GM23338 (cell line): ENCODE results near the gene PCDHGA10.

Experiments
- EZH2 ChIP-seq: fragments of 200-600 bp; sonication (generic); IDR thresholded peaks from one replicate; pipeline ENCODE4 v1.8.0; 2017; ENCODE audit warnings: antibody characterized with exemption, mild to moderate bottlenecking, low read depth; ENCODE audit not compliant: unreplicated experiment
- EZH2phosphoT487 ChIP-seq: fragments of 200-600 bp; sonication (generic); IDR thresholded peaks from one replicate; pipeline ENCODE4 v1.8.1; 2018; ENCODE audit warnings: antibody characterized with exemption; ENCODE audit not compliant: unreplicated experiment
- JUNB ChIP-seq: IDR thresholded peaks from one replicate; pipeline ENCODE4 v1.6.1; 2016; ENCODE audit warnings: antibody characterized with exemption; ENCODE audit not compliant: unreplicated experiment
- NANOG ChIP-seq: IDR thresholded peaks from 2 replicates; pipeline ENCODE4 v1.6.1; 2016; ENCODE audit warnings: antibody characterized with exemption, borderline replicate concordance
- POLR2AphosphoS5 ChIP-seq: IDR thresholded peaks from 2 replicates; pipeline ENCODE4 v1.6.1; 2016; ENCODE audit warnings: antibody characterized with exemption, low read depth
- ZNF331 ChIP-seq: fragments of 250-450 bp; sonication (Bioruptor Pico); IDR thresholded peaks from 2 replicates; pipeline ENCODE4 v1.5.0; 2020; ENCODE audit warnings: low read depth, mild to moderate bottlenecking, moderate library complexity
- TF ChIP-seq, protein P1 (sequence below), 2 experiments: fragments of 200-600 bp in 1 of 2; sonication (generic) in 1 of 2; conservative IDR thresholded peaks; 2 replicates each; pipeline versions ENCODE4 v1.5.1 to v1.6.1; 2016 to 2017; ENCODE audit warnings: antibody characterized with exemption in 2 of 2, low read depth in 2 of 2, mild to moderate bottlenecking in 2 of 2, moderate library complexity in 1 of 2
- TF ChIP-seq, protein P2 (sequence below): IDR thresholded peaks from one replicate; pipeline ENCODE4 v1.6.1; 2018; ENCODE audit warnings: antibody characterized with exemption; ENCODE audit not compliant: unreplicated experiment
- TF ChIP-seq, protein P3 (sequence below): IDR thresholded peaks from 2 replicates; pipeline ENCODE4 v1.6.1; 2016; ENCODE audit warnings: antibody characterized with exemption

DNA sequence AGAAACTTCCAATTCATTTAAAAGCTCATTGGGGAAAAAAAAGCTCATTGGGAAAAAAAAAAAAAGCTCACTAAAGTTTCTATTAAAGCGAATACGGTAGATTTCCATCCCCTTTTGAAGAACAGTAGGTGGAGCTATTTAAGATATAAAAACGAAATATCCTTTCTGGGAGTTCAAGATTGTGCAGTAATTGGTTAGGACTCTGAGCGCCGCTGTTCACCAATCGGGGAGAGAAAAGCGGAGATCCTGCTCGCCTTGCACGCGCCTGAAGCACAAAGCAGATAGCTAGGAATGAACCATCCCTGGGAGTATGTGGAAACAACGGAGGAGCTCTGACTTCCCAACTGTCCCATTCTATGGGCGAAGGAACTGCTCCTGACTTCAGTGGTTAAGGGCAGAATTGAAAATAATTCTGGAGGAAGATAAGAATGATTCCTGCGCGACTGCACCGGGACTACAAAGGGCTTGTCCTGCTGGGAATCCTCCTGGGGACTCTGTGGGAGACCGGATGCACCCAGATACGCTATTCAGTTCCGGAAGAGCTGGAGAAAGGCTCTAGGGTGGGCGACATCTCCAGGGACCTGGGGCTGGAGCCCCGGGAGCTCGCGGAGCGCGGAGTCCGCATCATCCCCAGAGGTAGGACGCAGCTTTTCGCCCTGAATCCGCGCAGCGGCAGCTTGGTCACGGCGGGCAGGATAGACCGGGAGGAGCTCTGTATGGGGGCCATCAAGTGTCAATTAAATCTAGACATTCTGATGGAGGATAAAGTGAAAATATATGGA lies 17.7 kb downstream of the PCDHGA10 start, which contains the start of gene PCDHGA12:
- TF ChIP-seq, protein P1, sequence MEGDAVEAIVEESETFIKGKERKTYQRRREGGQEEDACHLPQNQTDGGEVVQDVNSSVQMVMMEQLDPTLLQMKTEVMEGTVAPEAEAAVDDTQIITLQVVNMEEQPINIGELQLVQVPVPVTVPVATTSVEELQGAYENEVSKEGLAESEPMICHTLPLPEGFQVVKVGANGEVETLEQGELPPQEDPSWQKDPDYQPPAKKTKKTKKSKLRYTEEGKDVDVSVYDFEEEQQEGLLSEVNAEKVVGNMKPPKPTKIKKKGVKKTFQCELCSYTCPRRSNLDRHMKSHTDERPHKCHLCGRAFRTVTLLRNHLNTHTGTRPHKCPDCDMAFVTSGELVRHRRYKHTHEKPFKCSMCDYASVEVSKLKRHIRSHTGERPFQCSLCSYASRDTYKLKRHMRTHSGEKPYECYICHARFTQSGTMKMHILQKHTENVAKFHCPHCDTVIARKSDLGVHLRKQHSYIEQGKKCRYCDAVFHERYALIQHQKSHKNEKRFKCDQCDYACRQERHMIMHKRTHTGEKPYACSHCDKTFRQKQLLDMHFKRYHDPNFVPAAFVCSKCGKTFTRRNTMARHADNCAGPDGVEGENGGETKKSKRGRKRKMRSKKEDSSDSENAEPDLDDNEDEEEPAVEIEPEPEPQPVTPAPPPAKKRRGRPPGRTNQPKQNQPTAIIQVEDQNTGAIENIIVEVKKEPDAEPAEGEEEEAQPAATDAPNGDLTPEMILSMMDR (conservative IDR thresholded peaks at IDR 0.05; ENCODE audit: low read depth in 2 of 2) = peak; percentile 34 to 44; a peak in 3 of 4 replicates
- TF ChIP-seq EZH2 = no peak
- TF ChIP-seq, protein P2, sequence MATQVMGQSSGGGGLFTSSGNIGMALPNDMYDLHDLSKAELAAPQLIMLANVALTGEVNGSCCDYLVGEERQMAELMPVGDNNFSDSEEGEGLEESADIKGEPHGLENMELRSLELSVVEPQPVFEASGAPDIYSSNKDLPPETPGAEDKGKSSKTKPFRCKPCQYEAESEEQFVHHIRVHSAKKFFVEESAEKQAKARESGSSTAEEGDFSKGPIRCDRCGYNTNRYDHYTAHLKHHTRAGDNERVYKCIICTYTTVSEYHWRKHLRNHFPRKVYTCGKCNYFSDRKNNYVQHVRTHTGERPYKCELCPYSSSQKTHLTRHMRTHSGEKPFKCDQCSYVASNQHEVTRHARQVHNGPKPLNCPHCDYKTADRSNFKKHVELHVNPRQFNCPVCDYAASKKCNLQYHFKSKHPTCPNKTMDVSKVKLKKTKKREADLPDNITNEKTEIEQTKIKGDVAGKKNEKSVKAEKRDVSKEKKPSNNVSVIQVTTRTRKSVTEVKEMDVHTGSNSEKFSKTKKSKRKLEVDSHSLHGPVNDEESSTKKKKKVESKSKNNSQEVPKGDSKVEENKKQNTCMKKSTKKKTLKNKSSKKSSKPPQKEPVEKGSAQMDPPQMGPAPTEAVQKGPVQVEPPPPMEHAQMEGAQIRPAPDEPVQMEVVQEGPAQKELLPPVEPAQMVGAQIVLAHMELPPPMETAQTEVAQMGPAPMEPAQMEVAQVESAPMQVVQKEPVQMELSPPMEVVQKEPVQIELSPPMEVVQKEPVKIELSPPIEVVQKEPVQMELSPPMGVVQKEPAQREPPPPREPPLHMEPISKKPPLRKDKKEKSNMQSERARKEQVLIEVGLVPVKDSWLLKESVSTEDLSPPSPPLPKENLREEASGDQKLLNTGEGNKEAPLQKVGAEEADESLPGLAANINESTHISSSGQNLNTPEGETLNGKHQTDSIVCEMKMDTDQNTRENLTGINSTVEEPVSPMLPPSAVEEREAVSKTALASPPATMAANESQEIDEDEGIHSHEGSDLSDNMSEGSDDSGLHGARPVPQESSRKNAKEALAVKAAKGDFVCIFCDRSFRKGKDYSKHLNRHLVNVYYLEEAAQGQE = no peak
- no peak for TF ChIP-seq NANOG
- no peak for TF ChIP-seq POLR2AphosphoS5
- no peak for TF ChIP-seq EZH2phosphoT487
- TF ChIP-seq, protein P3, sequence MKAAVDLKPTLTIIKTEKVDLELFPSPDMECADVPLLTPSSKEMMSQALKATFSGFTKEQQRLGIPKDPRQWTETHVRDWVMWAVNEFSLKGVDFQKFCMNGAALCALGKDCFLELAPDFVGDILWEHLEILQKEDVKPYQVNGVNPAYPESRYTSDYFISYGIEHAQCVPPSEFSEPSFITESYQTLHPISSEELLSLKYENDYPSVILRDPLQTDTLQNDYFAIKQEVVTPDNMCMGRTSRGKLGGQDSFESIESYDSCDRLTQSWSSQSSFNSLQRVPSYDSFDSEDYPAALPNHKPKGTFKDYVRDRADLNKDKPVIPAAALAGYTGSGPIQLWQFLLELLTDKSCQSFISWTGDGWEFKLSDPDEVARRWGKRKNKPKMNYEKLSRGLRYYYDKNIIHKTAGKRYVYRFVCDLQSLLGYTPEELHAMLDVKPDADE = no peak
- TF ChIP-seq JUNB = no peak
- TF ChIP-seq ZNF331 (CRISPR knock-in tag) = no peak
